WTC11 (cell line): ENCODE results near the gene FOXP1.

Experiments
- CTCF ChIP-seq: fragments of 200-600 bp; IDR thresholded peaks from 2 replicates; pipeline ENCODE4 v1.8.0; 2022; ENCODE audit warnings: antibody characterized with exemption
- NFE2L1 ChIP-seq: sonication (generic); formaldehyde crosslinking; IDR thresholded peaks from 2 replicates; pipeline ENCODE4 v1.8.1; 2023; ENCODE audit warnings: missing genetic modification reagents

GRCh38 chr3:71533588-71533987 is 49.9 kb downstream of the FOXP1 start:
- no peak for TF ChIP-seq NFE2L1
- TF ChIP-seq CTCF, result no peak
